Measurements from ENCODE around the gene PLA2G10.

- TF ChIP-seq CTCF (conservative IDR thresholded peaks at IDR 0.05 in 1 of 2, IDR thresholded peaks at IDR 0.05 in 1 of 2; ENCODE audit: low read depth in 1 of 2, low read length in 2 of 2), result no peak
- no peak for TF ChIP-seq EZH2 (IDR thresholded peaks at IDR 0.05; ENCODE audit: low read length, missing control alignments)
These were observed 61.2 kb downstream of the PLA2G10 start, which contains the start of gene BFAR for GRCh38 chr16:14632693-14633569.

Measured in fibroblast of lung (primary cell).